Right lobe of liver (tissue), 6 donors: ENCODE data around the gene TSPAN8. TPM values are rescaled to one million over a fixed set of nuclear protein-coding genes. Genes with fewer than 3 reads are reported as not detected.

Experiments
- ATAC-seq, 4 donors: fragments of 200-7000 bp; cut with Tn5 transposase; one replicate each; pipeline ENCODE4 v1.9.1; 2020; ENCODE audit warnings: mild to moderate bottlenecking in 4 of 4, moderate library complexity in 4 of 4
- DNase-seq, 3 donors: peaks; one replicate each; pipeline ENCODE4 v3.0.0-alpha.2; 2020
- H3K27ac ChIP-seq, 3 donors: fragments of 200-600 bp; one replicate each; pipeline ENCODE4 v1.8.0; 2022
- H3K27me3 ChIP-seq, 2 donors: fragments of 200-600 bp; one replicate each; pipeline ENCODE4 v1.8.0; 2022
- H3K36me3 ChIP-seq, 4 donors: fragments of 200-600 bp; sonication (generic) in 1 of 4; one replicate each; pipeline versions ENCODE4 v1.5.1 to v1.8.0; 2017 to 2022; ENCODE audit warnings: control low read depth in 1 of 4
- H3K4me1 ChIP-seq, 4 donors: fragments of 200-600 bp; sonication (generic) in 1 of 4; one replicate each; pipeline versions ENCODE4 v1.5.1 to v1.8.0; 2017 to 2022; ENCODE audit warnings: control low read depth in 1 of 4
- H3K4me3 ChIP-seq, 3 donors: fragments of 200-600 bp; one replicate each; pipeline ENCODE4 v1.8.0; 2022
- H3K9me3 ChIP-seq, 4 donors: fragments of 200-600 bp; sonication (generic) in 1 of 4; one replicate each; pipeline versions ENCODE4 v1.5.1 to v1.8.0; 2017 to 2022; ENCODE audit warnings: control low read depth in 1 of 4
- POLR2A ChIP-seq: fragments of 450-650 bp; IDR thresholded peaks from one replicate; pipeline ENCODE4 v1.6.1; 2017; ENCODE audit warnings: antibody characterized with exemption, mild to moderate bottlenecking
- WGBS: methylation state at CpG from one replicate; pipeline ENCODE4 v1.1.6; 2018; ENCODE audit warnings: low coverage, low lambda C conversion rate; ENCODE audit not compliant: insufficient coverage; ENCODE audit errors: missing lambda C conversion rate; 5-methylcytosine and 5-hydroxymethylcytosine counted together
- intact Hi-C, 2 donors: fragments of 100-400 bp; cut with DNase I; formaldehyde crosslinking; loops; one replicate each; pipeline versions ENCODE4 v1.11.2 to v1.14.1; 2022
- total RNA-seq, 6 experiments: library from RNA; depleted of rRNA in 2 of 6; stranded (reverse); fragments of >200 nt in 2 of 6; fragmentation: NEBNext Ultra II Directional in 3 of 6; extraction: Animal tissue kit (Norgen Biotek cat#: 25700) in 3 of 6; gene quantifications; one replicate each; pipeline versions ENCODE4 v1.1.0 to v1.2.4, GENCODE V29; 2016 to 2023
- TF ChIP-seq, protein P1 (sequence below), 4 donors: fragments of 200-600 bp in 3 of 4; fragments of 450-650 bp in 1 of 4; IDR thresholded peaks; one replicate each; pipeline versions ENCODE4 v1.5.1 to v1.8.0; 2016 to 2022; ENCODE audit warnings: antibody characterized with exemption in 4 of 4, mild to moderate bottlenecking in 2 of 4
- donor health status: DM: no; HTN: yes; CAD: no.
- donor health status: DM: no; HTN: no; CAD: no.
- donor health status: DM: no; HTN: no; CAD: no.
- donor health status: DM: no; HTN: yes; CAD: no.
- donor health status: DM: no; HTN: yes; CAD: no.

Gene TSPAN8
- total RNA-seq, 6 experiments from 2014 or later: 2.0 to 12.6 (median 7.8) TPM

DNA sequence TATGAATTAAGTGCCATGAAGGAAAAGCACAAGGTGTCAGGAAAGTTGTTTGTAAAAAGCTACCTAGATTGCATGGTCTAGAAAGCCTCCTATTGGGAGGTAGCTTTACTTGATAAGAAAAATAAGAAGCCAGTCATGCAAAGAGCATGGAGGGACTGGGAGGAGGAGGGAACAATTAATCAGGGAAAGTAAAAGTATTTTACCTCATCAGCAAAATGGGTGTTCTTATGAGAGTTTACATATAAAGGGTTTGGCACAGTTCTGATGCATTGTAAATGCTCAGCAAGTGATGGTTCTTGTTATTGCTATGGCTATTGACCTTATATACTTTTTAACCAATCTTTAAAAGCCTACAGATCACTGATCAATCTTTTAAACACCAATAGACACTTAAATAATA, 17.0 kb upstream of the TSPAN8 start:
- H3K27me3 ChIP-seq: no peaks in the 10 kb centered on the region
- TF ChIP-seq, protein P1, sequence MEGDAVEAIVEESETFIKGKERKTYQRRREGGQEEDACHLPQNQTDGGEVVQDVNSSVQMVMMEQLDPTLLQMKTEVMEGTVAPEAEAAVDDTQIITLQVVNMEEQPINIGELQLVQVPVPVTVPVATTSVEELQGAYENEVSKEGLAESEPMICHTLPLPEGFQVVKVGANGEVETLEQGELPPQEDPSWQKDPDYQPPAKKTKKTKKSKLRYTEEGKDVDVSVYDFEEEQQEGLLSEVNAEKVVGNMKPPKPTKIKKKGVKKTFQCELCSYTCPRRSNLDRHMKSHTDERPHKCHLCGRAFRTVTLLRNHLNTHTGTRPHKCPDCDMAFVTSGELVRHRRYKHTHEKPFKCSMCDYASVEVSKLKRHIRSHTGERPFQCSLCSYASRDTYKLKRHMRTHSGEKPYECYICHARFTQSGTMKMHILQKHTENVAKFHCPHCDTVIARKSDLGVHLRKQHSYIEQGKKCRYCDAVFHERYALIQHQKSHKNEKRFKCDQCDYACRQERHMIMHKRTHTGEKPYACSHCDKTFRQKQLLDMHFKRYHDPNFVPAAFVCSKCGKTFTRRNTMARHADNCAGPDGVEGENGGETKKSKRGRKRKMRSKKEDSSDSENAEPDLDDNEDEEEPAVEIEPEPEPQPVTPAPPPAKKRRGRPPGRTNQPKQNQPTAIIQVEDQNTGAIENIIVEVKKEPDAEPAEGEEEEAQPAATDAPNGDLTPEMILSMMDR (IDR thresholded peaks at IDR 0.05): no peak
- TF ChIP-seq POLR2A: no peak
- ATAC-seq (no peak), DNase-seq (no peak)
- H3K27ac ChIP-seq: no peak overlapping the region
- intact Hi-C loops: no loop called here
- H3K9me3 ChIP-seq: no peaks in the 10 kb centered on the region
- peaks cover 0 to 20% (median 7%) of the 10 kb centered on the region in 4 donors for H3K4me1 ChIP-seq
- no peaks in the 10 kb centered on the region for H3K36me3 ChIP-seq
- H3K4me3 ChIP-seq: no peak overlapping the region

DNA sequence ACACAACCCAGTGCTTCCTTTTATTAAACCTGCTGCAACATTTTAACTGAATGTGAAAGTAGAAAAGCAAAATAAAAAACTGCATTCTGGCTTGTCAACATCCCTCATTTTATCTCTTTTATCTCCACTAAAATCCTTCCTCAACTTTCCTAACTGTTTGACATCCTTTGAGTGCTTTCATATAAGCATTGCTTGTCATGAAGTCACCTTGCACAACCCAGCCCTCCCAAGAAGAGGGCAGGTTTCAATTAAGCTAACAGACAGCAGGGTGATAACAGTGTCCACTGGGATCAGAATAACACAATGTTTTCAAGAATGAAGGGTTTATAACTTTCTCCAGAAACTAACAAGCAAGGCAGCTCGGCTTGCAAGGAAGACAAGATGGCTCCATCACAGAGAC, 16.3 kb upstream of the TSPAN8 start:
- WGBS: 46% methylated on average over 1 of the region's 1 CpG
- H3K27ac ChIP-seq: no peak overlapping the region
- TF ChIP-seq, protein P1 (IDR thresholded peaks at IDR 0.05): no peak
- no peak for TF ChIP-seq POLR2A

DNA sequence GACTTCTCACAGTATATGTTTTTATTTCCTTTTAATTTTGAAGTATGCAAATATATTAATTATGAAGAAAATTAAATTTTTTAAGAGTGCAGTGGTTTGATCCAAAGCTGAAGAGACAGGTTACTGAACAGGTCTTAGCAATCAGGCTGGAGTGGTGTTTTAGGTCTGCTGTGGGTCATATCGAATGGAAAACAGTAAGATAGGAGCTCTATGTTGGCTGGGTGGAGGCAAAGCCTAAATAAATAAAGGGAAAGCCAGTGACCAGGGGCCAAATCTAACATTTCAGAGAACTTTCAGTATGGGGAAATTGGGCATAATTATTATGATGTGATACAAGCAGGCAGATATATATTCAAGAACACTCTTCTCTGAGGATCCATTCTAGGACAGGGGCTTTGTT, 12.7 kb upstream of the TSPAN8 start:
- no peaks in the 10 kb centered on the region for H3K27me3 ChIP-seq
- peaks cover 0 to 14% (median 2%) of the 10 kb centered on the region in 4 donors for H3K4me1 ChIP-seq
- H3K27ac ChIP-seq: no peak overlapping the region
- no peaks in the 10 kb centered on the region for H3K9me3 ChIP-seq
- intact Hi-C loops: no loop called here
- no peaks in the 10 kb centered on the region for H3K36me3 ChIP-seq
- WGBS: 13% methylated on average over 1 of the region's 1 CpG
- DNase-seq (no peak), ATAC-seq (peak; percentile 57 to 89 (median 76))
- no peak overlapping the region for H3K4me3 ChIP-seq
- TF ChIP-seq, protein P1 (IDR thresholded peaks at IDR 0.05): no peak

More for the DNA sequence above, 16.3 kb upstream of the TSPAN8 start:
- Histone ChIP-seq H3K36me3 (no peaks in the 10 kb centered on the region), H3K27me3 (no peaks in the 10 kb centered on the region), H3K9me3 (no peaks in the 10 kb centered on the region), H3K4me3 (no peak overlapping the region), H3K4me1 (peaks cover 0 to 20% (median 7%) of the 10 kb centered on the region in 4 donors)
- intact Hi-C loops: no loop called here
- ATAC-seq (no peak), DNase-seq (no peak)

DNA sequence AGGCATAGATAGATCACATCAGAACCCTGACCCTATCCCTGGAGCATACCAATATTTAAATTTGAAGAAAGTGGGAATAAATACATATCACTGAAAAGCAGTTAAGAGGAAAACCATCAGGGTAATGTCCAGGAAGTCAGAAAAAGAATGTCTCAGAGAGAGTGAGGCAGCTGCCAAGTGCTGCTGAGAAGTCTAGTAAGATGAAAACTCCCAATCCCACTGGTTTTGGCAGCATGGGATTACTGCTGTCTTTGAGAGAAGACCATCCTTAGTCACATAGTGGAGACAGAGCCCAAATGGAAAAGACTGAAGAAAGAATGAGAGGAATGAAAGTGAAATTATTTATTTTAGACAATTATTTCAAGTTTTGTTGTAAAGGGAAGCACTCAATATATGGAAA, 11.5 kb upstream of the TSPAN8 start:
- no peak for ATAC-seq
- H3K9me3 ChIP-seq: no peaks in the 10 kb centered on the region

More for the DNA sequence above, 11.5 kb upstream of the TSPAN8 start:
- no peaks in the 10 kb centered on the region for H3K27me3 ChIP-seq
- DNase-seq: no peak
- no peaks in the 10 kb centered on the region for H3K36me3 ChIP-seq
- intact Hi-C loops: no loop called here
- H3K4me1 ChIP-seq: peaks cover 2 to 19% (median 6%) of the 10 kb centered on the region in 4 donors
- H3K4me3 ChIP-seq: no peak overlapping the region
- TF ChIP-seq, protein P1 (IDR thresholded peaks at IDR 0.05): no peak
- no peak for TF ChIP-seq POLR2A
- H3K27ac ChIP-seq: no peak overlapping the region
